WTC11 (cell line): ENCODE measurements around the gene MYOZ2. TPM values are rescaled to one million over a fixed set of nuclear protein-coding genes. Genes with fewer than 3 reads are reported as not detected.

Experiments
- ATAC-seq: fragments of 200-7000 bp; cut with Tn5 transposase; 2 replicates; pipeline ENCODE4 v1.10.0; 2021; ENCODE audit warnings: mild to moderate bottlenecking, moderate library complexity
- CTCF ChIA-PET: fragments of 300-600 bp; sonication (Branson Sonifier 250); formaldehyde crosslinking; loops from one replicate; lab custom pipeline; 2021; ENCODE audit warnings: antibody characterized with exemption; lab: Charles Lee
- POLR2A ChIA-PET: fragments of 350-600 bp; sonication (Branson Sonifier 250); formaldehyde crosslinking; loops from one replicate; lab custom pipeline; 2021; ENCODE audit warnings: antibody characterized with exemption; lab: Charles Lee
- DNase-seq: peaks from one replicate; pipeline ENCODE4 v3.0.0; 2021; ENCODE audit warnings: low spot score
- H3K27ac Mint-ChIP-seq: 2 replicates; pipeline ENCODE4 v1.8.0; 2021; ENCODE audit warnings: mixed read lengths
- H3K27me3 Mint-ChIP-seq: 2 replicates; pipeline ENCODE4 v1.8.0; 2021; ENCODE audit warnings: low read depth, mild to moderate bottlenecking, moderate library complexity, mixed read lengths
- H3K36me3 Mint-ChIP-seq: 2 replicates; pipeline ENCODE4 v1.8.0; 2021; ENCODE audit warnings: mixed read lengths
- H3K4me1 Mint-ChIP-seq: 2 replicates; pipeline ENCODE4 v1.8.0; 2022; ENCODE audit warnings: mixed read lengths
- H3K4me3 Mint-ChIP-seq: 2 replicates; pipeline ENCODE4 v1.8.0; 2021; ENCODE audit warnings: mild to moderate bottlenecking, moderate library complexity, mixed read lengths
- H3K9me3 Mint-ChIP-seq: 2 replicates; pipeline ENCODE4 v1.8.0; 2021; ENCODE audit warnings: mixed read lengths
- ARID4B ChIP-seq: sonication (generic); formaldehyde crosslinking; IDR thresholded peaks from 2 replicates; pipeline ENCODE4 v1.8.0; 2023; ENCODE audit warnings: missing genetic modification reagents, mild to moderate bottlenecking, borderline replicate concordance
- ATF2 ChIP-seq: sonication (generic); formaldehyde crosslinking; IDR thresholded peaks from 2 replicates; pipeline ENCODE4 v1.8.1; 2022; ENCODE audit warnings: low read depth, missing genetic modification reagents, borderline replicate concordance
- CTCF ChIP-seq: fragments of 200-600 bp; IDR thresholded peaks from 2 replicates; pipeline ENCODE4 v1.8.0; 2022; ENCODE audit warnings: antibody characterized with exemption
- E2F4 ChIP-seq: sonication (generic); formaldehyde crosslinking; IDR thresholded peaks from 2 replicates; pipeline ENCODE4 v1.8.1; 2022; ENCODE audit warnings: low read depth, mild to moderate bottlenecking, moderate library complexity, missing genetic modification reagents, borderline replicate concordance
- EMX1 ChIP-seq: fragments of 250-450 bp; sonication (Bioruptor Pico); IDR thresholded peaks from 2 replicates; pipeline ENCODE4 v1.8.0; 2021; ENCODE audit warnings: mild to moderate bottlenecking
- GRHL2 ChIP-seq: fragments of 250-450 bp; sonication (Bioruptor Pico); IDR thresholded peaks from 2 replicates; pipeline ENCODE4 v1.8.0; 2022; ENCODE audit warnings: mild to moderate bottlenecking, moderate library complexity; ENCODE audit not compliant: insufficient replicate concordance, severe bottlenecking
- IRF1 ChIP-seq: sonication (generic); formaldehyde crosslinking; IDR thresholded peaks from 2 replicates; pipeline ENCODE4 v1.8.0; 2023; ENCODE audit warnings: missing genetic modification reagents
- JUN ChIP-seq: sonication (generic); formaldehyde crosslinking; IDR thresholded peaks from 2 replicates; pipeline ENCODE4 v1.8.0; 2023; ENCODE audit warnings: mild to moderate bottlenecking, missing genetic modification reagents
- KAT7 ChIP-seq: sonication (generic); formaldehyde crosslinking; IDR thresholded peaks from 2 replicates; pipeline ENCODE4 v1.8.1; 2023; ENCODE audit warnings: missing genetic modification reagents, mild to moderate bottlenecking, borderline replicate concordance
- MAX ChIP-seq: sonication (generic); formaldehyde crosslinking; IDR thresholded peaks from 2 replicates; pipeline ENCODE4 v1.8.0; 2022; ENCODE audit warnings: mild to moderate bottlenecking, missing genetic modification reagents
- NR1H2 ChIP-seq: sonication (generic); formaldehyde crosslinking; IDR thresholded peaks from 2 replicates; pipeline ENCODE4 v1.9.0; 2021; ENCODE audit warnings: mild to moderate bottlenecking, moderate library complexity, missing genetic modification reagents
- NR3C1 ChIP-seq: sonication (generic); formaldehyde crosslinking; conservative IDR thresholded peaks from 2 replicates; pipeline ENCODE4 v1.8.1; 2023; ENCODE audit warnings: low read depth, mild to moderate bottlenecking, missing genetic modification reagents
- SP1 ChIP-seq: sonication (generic); formaldehyde crosslinking; conservative IDR thresholded peaks from 2 replicates; pipeline ENCODE4 v1.8.1; 2022; ENCODE audit warnings: missing genetic modification reagents
- TP53 ChIP-seq: sonication (generic); formaldehyde crosslinking; IDR thresholded peaks from 2 replicates; pipeline ENCODE4 v1.8.1; 2023; ENCODE audit warnings: mild to moderate bottlenecking, missing genetic modification reagents
- USF1 ChIP-seq: sonication (generic); formaldehyde crosslinking; IDR thresholded peaks from 2 replicates; pipeline ENCODE4 v1.8.0; 2022; ENCODE audit warnings: mild to moderate bottlenecking, missing genetic modification reagents
- ZBTB21 ChIP-seq: sonication (generic); formaldehyde crosslinking; IDR thresholded peaks from 2 replicates; pipeline ENCODE4 v1.8.1; 2023; ENCODE audit warnings: mild to moderate bottlenecking, missing genetic modification reagents, borderline replicate concordance
- ZBTB43 ChIP-seq: sonication (generic); formaldehyde crosslinking; IDR thresholded peaks from 2 replicates; pipeline ENCODE4 v1.8.1; 2023; ENCODE audit warnings: mild to moderate bottlenecking, missing genetic modification reagents
- ZNF219 ChIP-seq: sonication (generic); formaldehyde crosslinking; IDR thresholded peaks from 2 replicates; pipeline ENCODE4 v1.8.0; 2023; ENCODE audit warnings: missing genetic modification reagents, mild to moderate bottlenecking, borderline replicate concordance
- ZNF423 ChIP-seq: fragments of 250-450 bp; sonication (Bioruptor Pico); IDR thresholded peaks from 2 replicates; pipeline ENCODE4 v2.1.2; 2022; ENCODE audit warnings: mild to moderate bottlenecking, moderate library complexity
- total RNA-seq: library from RNA; stranded (reverse); gene quantifications from 3 replicates; pipeline ENCODE4 v1.2.3, GENCODE V29; 2021

MYOZ2 gene
- total RNA-seq, 1 experiment from 2014 or later, result not detected

- ChIA-PET POLR2A (no interaction called here), CTCF (no interaction called here)
- no peak overlapping the region for H3K4me3 Mint-ChIP-seq
- DNase-seq (no peak), ATAC-seq (no peak)
- H3K9me3 Mint-ChIP-seq, result no peaks in the 10 kb centered on the region
- TF ChIP-seq ARID4B (CRISPR knock-in tag), result no peak
- TF ChIP-seq IRF1 (CRISPR knock-in tag), result no peak
- no peak for TF ChIP-seq EMX1 (CRISPR knock-in tag)
- TF ChIP-seq ZNF423 (CRISPR knock-in tag), result no peak
- no peak for TF ChIP-seq SP1 (CRISPR knock-in tag)
- no peak for TF ChIP-seq GRHL2 (CRISPR knock-in tag)
- TF ChIP-seq ZNF219 (CRISPR knock-in tag), result no peak
- no peak for TF ChIP-seq ZBTB43
- no peak for TF ChIP-seq JUN
- no peak for TF ChIP-seq NR3C1 (CRISPR knock-in tag)
- TF ChIP-seq CTCF, result no peak
- no peak overlapping the region for H3K27ac Mint-ChIP-seq
- no peaks in the 10 kb centered on the region for H3K27me3 Mint-ChIP-seq
- H3K36me3 Mint-ChIP-seq, result peaks cover 25% of the 10 kb centered on the region
- H3K4me1 Mint-ChIP-seq, result peaks cover 11% of the 10 kb centered on the region
These were observed 97.6 kb downstream of the MYOZ2 start for GRCh38 chr4:119233191-119233590.

GRCh38 chr4:119233750-119234149 lies 98.1 kb downstream of the MYOZ2 start:
- Mint-ChIP-seq H3K27ac (no peak overlapping the region), H3K36me3 (peaks cover 26% of the 10 kb centered on the region), H3K27me3 (no peaks in the 10 kb centered on the region), H3K9me3 (no peaks in the 10 kb centered on the region), H3K4me1 (peaks cover 14% of the 10 kb centered on the region), H3K4me3 (no peak overlapping the region)
- DNase-seq (no peak), ATAC-seq (no peak)
- POLR2A ChIA-PET, result no interaction called here
- CTCF ChIA-PET, result no interaction called here
- TF ChIP-seq NR1H2 (CRISPR knock-in tag), result no peak
- no peak for TF ChIP-seq KAT7
- no peak for TF ChIP-seq TP53
- no peak for TF ChIP-seq ATF2
- no peak for TF ChIP-seq CTCF
- TF ChIP-seq USF1 (CRISPR knock-in tag), result no peak
- TF ChIP-seq ZBTB21 (CRISPR knock-in tag), result no peak
- no peak for TF ChIP-seq JUN
- TF ChIP-seq MAX, result no peak
- no peak for TF ChIP-seq E2F4
